ENCODE results near the gene COX6B1.

DNA sequence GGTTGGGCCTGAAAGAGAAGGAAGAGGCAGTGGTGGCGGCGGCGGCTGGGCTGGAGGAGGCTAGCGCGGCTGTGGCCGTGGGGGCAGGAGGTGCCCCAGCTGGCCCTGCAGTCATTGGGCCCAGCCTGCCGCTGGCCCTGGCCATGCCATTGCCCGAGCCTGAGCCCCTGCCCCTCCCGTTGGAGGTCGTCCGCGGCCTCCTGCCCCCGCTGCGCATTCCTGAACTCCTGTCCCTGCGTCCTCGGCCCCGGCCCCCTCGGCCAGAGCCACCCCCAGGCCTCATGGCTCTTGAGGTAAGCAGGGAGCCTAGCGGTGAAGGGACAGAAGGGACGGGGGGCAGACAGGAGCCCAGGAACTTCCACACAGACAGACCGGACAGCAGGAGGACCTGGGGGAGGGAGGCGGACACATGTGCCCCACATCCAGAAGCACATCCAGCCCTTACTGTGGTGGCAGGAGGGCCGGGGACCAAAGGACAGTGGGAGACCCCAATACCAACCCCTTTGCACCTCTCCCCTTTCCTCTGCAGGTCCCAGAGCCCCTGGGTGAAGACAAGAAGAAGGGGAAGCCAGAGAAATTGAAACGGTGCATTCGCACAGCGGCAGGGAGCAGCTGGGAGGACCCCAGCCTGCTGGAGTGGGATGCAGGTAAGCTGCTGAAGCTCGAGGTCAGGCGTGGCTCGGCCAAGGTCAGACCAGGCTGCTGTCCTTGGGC is 14.2 kb upstream of the COX6B1 start:
- TF ChIP-seq SUZ12 (IDR thresholded peaks at IDR 0.05; ENCODE audit: extremely low read depth, insufficient read depth, insufficient read length) (no peak), ZNF274 (IDR thresholded peaks at IDR 0.05; ENCODE audit: low read depth, low read length) (no peak)
